Keratinocyte (primary cell): ENCODE data around the gene MAGEF1. TPM values are rescaled to one million over a fixed set of nuclear protein-coding genes. Genes with fewer than 3 reads are reported as not detected.

ENCODE experiments used
- DNase-seq: peaks from one replicate; pipeline ENCODE4 v3.0.0-alpha.2; 2011; ENCODE audit warnings: low read depth, missing footprints, low spot score
- FAIRE-seq: peaks from 2 replicates; lab custom pipeline; 2011; peaks lifted over from hg19 to GRCh38; lab: Jason Lieb, UNC
- H2AFZ ChIP-seq: 2 replicates; pipeline ENCODE4 v1.6.0; 2012; ENCODE audit warnings: low read length, control low read depth, inconsistent platforms; ENCODE audit not compliant: control insufficient read depth
- H3K27ac ChIP-seq: 2 replicates; pipeline ENCODE4 v1.5.1; 2011; ENCODE audit warnings: low read length; ENCODE audit not compliant: control insufficient read depth, insufficient read depth
- H3K27me3 ChIP-seq: 3 replicates; pipeline ENCODE4 v1.6.0; 2011; ENCODE audit warnings: low read length; ENCODE audit not compliant: control insufficient read depth, insufficient read depth; ENCODE audit errors: extremely low read depth
- H3K36me3 ChIP-seq, 2 experiments: 2 replicates in 1 of 2; 3 replicates in 1 of 2; pipeline ENCODE4 v1.5.1; 2011; ENCODE audit warnings: low read length in 2 of 2, mild to moderate bottlenecking in 1 of 2; ENCODE audit not compliant: control insufficient read depth in 2 of 2, insufficient read depth in 2 of 2; ENCODE audit errors: extremely low read depth in 1 of 2
- H3K4me1 ChIP-seq: 3 replicates; pipeline ENCODE4 v1.5.1; 2011; ENCODE audit warnings: low read length; ENCODE audit not compliant: control insufficient read depth, insufficient read depth; ENCODE audit errors: extremely low read depth
- H3K4me2 ChIP-seq: 3 replicates; pipeline ENCODE4 v1.6.0; 2011; ENCODE audit warnings: low read depth, low read length; ENCODE audit not compliant: control insufficient read depth, insufficient read depth; ENCODE audit errors: extremely low read depth
- H3K4me3 ChIP-seq, 3 experiments: fragments of 200-600 bp in 1 of 3; sonication (generic) in 1 of 3; 2 replicates in 2 of 3; 3 replicates in 1 of 3; pipeline ENCODE4 v1.5.1; 2011 to 2016; ENCODE audit warnings: low read length in 3 of 3, mild to moderate bottlenecking in 3 of 3, control low read depth in 2 of 3, inconsistent platforms in 1 of 3, low read depth in 1 of 3, mixed read lengths in 1 of 3, mixed run types in 1 of 3, moderate library complexity in 1 of 3; ENCODE audit not compliant: control insufficient read depth in 2 of 3, insufficient read depth in 2 of 3; ENCODE audit errors: extremely low read depth in 1 of 3
- H3K79me2 ChIP-seq: 2 replicates; pipeline ENCODE4 v1.6.0; 2012; ENCODE audit warnings: low read length; ENCODE audit not compliant: control insufficient read depth, insufficient read depth
- H3K9ac ChIP-seq: 3 replicates; pipeline ENCODE4 v1.6.0; 2011; ENCODE audit warnings: low read length; ENCODE audit not compliant: control insufficient read depth, insufficient read depth; ENCODE audit errors: extremely low read depth
- H3K9me1 ChIP-seq: 3 replicates; pipeline ENCODE4 v1.6.0; 2011; ENCODE audit warnings: low read length; ENCODE audit not compliant: control insufficient read depth, insufficient read depth; ENCODE audit errors: extremely low read depth
- H3K9me3 ChIP-seq: 2 replicates; pipeline ENCODE4 v1.5.1; 2012; ENCODE audit warnings: low read depth, low read length; ENCODE audit not compliant: control insufficient read depth
- H4K20me1 ChIP-seq: 3 replicates; pipeline ENCODE4 v1.6.0; 2011; ENCODE audit warnings: low read length; ENCODE audit not compliant: control insufficient read depth, insufficient read depth; ENCODE audit errors: extremely low read depth
- CTCF ChIP-seq, 3 experiments: IDR thresholded peaks in 1 of 3; conservative IDR thresholded peaks in 1 of 3; optimal IDR thresholded peaks in 1 of 3; 2 replicates in 2 of 3; 3 replicates in 1 of 3; pipeline versions ENCODE3 to v1.5.1; 2011; ENCODE audit warnings: low read length in 3 of 3, mild to moderate bottlenecking in 3 of 3, moderate library complexity in 2 of 3, control low read depth in 1 of 3, inconsistent platforms in 1 of 3; ENCODE audit not compliant: insufficient read depth in 2 of 3; ENCODE audit errors: extremely low read depth in 1 of 3
- EZH2 ChIP-seq: IDR thresholded peaks from one replicate; pipeline ENCODE4 v1.6.1; 2012; ENCODE audit warnings: inconsistent platforms, mild to moderate bottlenecking, low read length, moderate library complexity
- dilution Hi-C: fragments of 300-500 bp; cut with MboI; formaldehyde crosslinking; loops from one replicate; pipeline ENCODE4 v1.7.0; 2020; ENCODE audit warnings: low sequenced_read_pairs; ENCODE audit not compliant: extremely low pct_ligation_motif_present
- polyA plus RNA-seq, 5 experiments: library from polyadenylated mRNA; depleted of rRNA in 3 of 5; stranded (reverse) in 3 of 5; stranded (forward) in 1 of 5; unstranded in 1 of 5; fragments of >200 nt; gene quantifications; 1 replicate in 1 of 5; 2 replicates in 3 of 5; 3 replicates in 1 of 5; pipeline versions ENCODE4 v1.2.1 to v1.2.3, GENCODE V29; 2011 to 2012; ENCODE audit warnings: missing spikeins in 2 of 5, low read depth in 1 of 5, low replicate concordance in 1 of 5

Gene MAGEF1
- polyA plus RNA-seq, 1 donor (not counting 4 experiments of a cell fraction or from before 2014, with no cell fraction given), result 11.8 TPM

GRCh38 chr3:184745526-184745925 lies 33.7 kb upstream of the MAGEF1 start:
- no peak overlapping the region for H3K4me3 ChIP-seq
- no peaks in the 10 kb centered on the region for H3K79me2 ChIP-seq
- H3K36me3 ChIP-seq, result no peaks in the 10 kb centered on the region
- H3K27ac ChIP-seq, result no peak overlapping the region
- no peaks in the 10 kb centered on the region for H3K27me3 ChIP-seq
- dilution Hi-C loops, result no loop called here
- DNase-seq (no peak), FAIRE-seq (no peak)
- no peaks in the 10 kb centered on the region for H4K20me1 ChIP-seq
- TF ChIP-seq EZH2 (no peak), CTCF (optimal IDR thresholded peaks at IDR 0.05 in 1 of 3, IDR thresholded peaks at IDR 0.05 in 1 of 3, conservative IDR thresholded peaks at IDR 0.05 in 1 of 3; ENCODE audit: extremely low read depth in 1 of 3, insufficient read depth in 2 of 3, low read length in 3 of 3) (no peak)
- no peaks in the 10 kb centered on the region for H3K9me3 ChIP-seq
- H3K9ac ChIP-seq, result no peak overlapping the region
- no peak overlapping the region for H3K4me2 ChIP-seq
- H3K4me1 ChIP-seq, result peaks cover 21% of the 10 kb centered on the region
- no peak overlapping the region for H2AFZ ChIP-seq
- no peaks in the 10 kb centered on the region for H3K9me1 ChIP-seq

DNA sequence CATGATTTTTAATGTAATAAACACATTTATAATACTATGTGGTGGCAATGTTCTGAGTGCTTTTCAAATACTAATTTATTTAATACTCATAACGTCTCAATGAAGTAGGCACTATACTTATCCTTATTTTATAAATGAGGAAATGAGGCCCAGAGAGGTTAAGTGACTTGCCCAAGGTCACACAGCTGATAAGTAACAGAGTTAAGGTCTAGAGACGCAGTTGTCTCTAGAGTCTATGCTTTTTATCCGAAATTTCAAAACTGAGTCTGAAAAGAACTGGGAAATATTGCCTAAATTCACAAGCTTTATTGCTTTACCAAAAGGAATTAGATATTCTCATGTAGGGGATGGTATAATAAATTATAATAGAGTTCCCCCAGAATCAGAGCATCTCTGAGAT lies 31.4 kb upstream of the MAGEF1 start:
- no peaks in the 10 kb centered on the region for H3K27me3 ChIP-seq
- FAIRE-seq, result no peak
- H3K36me3 ChIP-seq, result no peaks in the 10 kb centered on the region
- H3K4me3 ChIP-seq, result no peak overlapping the region
- TF ChIP-seq CTCF (optimal IDR thresholded peaks at IDR 0.05 in 1 of 3, IDR thresholded peaks at IDR 0.05 in 1 of 3, conservative IDR thresholded peaks at IDR 0.05 in 1 of 3; ENCODE audit: extremely low read depth in 1 of 3, insufficient read depth in 2 of 3, low read length in 3 of 3) (no peak), EZH2 (no peak)
- no peak overlapping the region for H3K9ac ChIP-seq
- DNase-seq, result no peak
- no peak overlapping the region for H2AFZ ChIP-seq
- no peak overlapping the region for H3K4me2 ChIP-seq
- no peaks in the 10 kb centered on the region for H4K20me1 ChIP-seq
- no peaks in the 10 kb centered on the region for H3K9me3 ChIP-seq
- H3K9me1 ChIP-seq, result no peaks in the 10 kb centered on the region
- dilution Hi-C loops, result no loop called here
- no peaks in the 10 kb centered on the region for H3K79me2 ChIP-seq
- no peak overlapping the region for H3K27ac ChIP-seq
- peaks cover 41% of the 10 kb centered on the region for H3K4me1 ChIP-seq
